H1 (cell line): ENCODE results near the gene ARHGAP42. TPM values are rescaled to one million over a fixed set of nuclear protein-coding genes. Genes with fewer than 3 reads are reported as not detected.

Source experiments
- CTCF ChIA-PET: fragments of 300-600 bp; sonication (Branson Sonifier 250); formaldehyde crosslinking; loops from one replicate; lab custom pipeline; 2021; ENCODE audit not compliant: partially characterized antibody; lab: Charles Lee
- POLR2A ChIA-PET: fragments of 300-600 bp; sonication (Branson Sonifier 250); formaldehyde crosslinking; loops from one replicate; lab custom pipeline; 2021; ENCODE audit warnings: inconsistent platforms; ENCODE audit not compliant: partially characterized antibody; lab: Charles Lee
- DNase-seq, 2 experiments: peaks; one replicate each; pipeline versions ENCODE4 v3.0.0 to v3.0.0-alpha.2; 2010 to 2022; ENCODE audit warnings: low spot score in 2 of 2, low read depth in 1 of 2, mixed read lengths in 1 of 2
- FAIRE-seq: peaks from 2 replicates; lab custom pipeline; 2011; peaks lifted over from hg19 to GRCh38; lab: Jason Lieb, UNC
- H2AFZ ChIP-seq: 2 replicates; pipeline ENCODE4 v1.8.1; 2012; ENCODE audit warnings: low read length, inconsistent platforms
- H2AK5ac ChIP-seq: 2 replicates; pipeline ENCODE4 v1.6.1; 2013; ENCODE audit warnings: low read depth, low read length
- H2BK120ac ChIP-seq: replicated peaks from 2 replicates; pipeline ENCODE3; 2013; ENCODE audit warnings: low read depth, low read length, inconsistent platforms
- H2BK12ac ChIP-seq: 2 replicates; pipeline ENCODE4 v1.6.1; 2013; ENCODE audit warnings: low read depth, low read length
- H2BK15ac ChIP-seq: 2 replicates; pipeline ENCODE4 v1.6.1; 2013; ENCODE audit warnings: low read length
- H2BK20ac ChIP-seq: 2 replicates; pipeline ENCODE4 v1.6.1; 2013; ENCODE audit warnings: low read length
- H2BK5ac ChIP-seq: 2 replicates; pipeline ENCODE4 v1.6.1; 2013; ENCODE audit warnings: low read depth, low read length
- H3K14ac ChIP-seq: 2 replicates; pipeline ENCODE4 v1.6.1; 2013; ENCODE audit warnings: inconsistent platforms; ENCODE audit not compliant: insufficient read length
- H3K18ac ChIP-seq: 2 replicates; pipeline ENCODE4 v1.6.1; 2013; ENCODE audit warnings: low read length; ENCODE audit errors: extremely low read depth
- H3K23ac ChIP-seq: 2 replicates; pipeline ENCODE4 v1.6.1; 2013; ENCODE audit warnings: inconsistent platforms; ENCODE audit not compliant: insufficient read length
- H3K23me2 ChIP-seq: 2 replicates; pipeline ENCODE4 v1.6.1; 2013; ENCODE audit warnings: low read depth, low read length
- H3K27ac ChIP-seq: 2 replicates; pipeline ENCODE4 v1.6.1; 2011; ENCODE audit warnings: low read depth, low read length, inconsistent platforms
- H3K27me3 ChIP-seq, 4 experiments: replicated peaks in 1 of 4; 1 replicate in 1 of 4; 2 replicates in 3 of 4; pipeline versions ENCODE4 v1.6.1 to v1.8.1; 2011 to 2013; ENCODE audit warnings: low read length in 3 of 4, mild to moderate bottlenecking in 3 of 4, inconsistent platforms in 2 of 4, mixed read lengths in 2 of 4, moderate library complexity in 1 of 4; ENCODE audit not compliant: control insufficient read depth in 3 of 4, insufficient read depth in 3 of 4; ENCODE audit errors: extremely low read depth in 1 of 4
- H3K36me3 ChIP-seq, 4 experiments: 2 replicates each; pipeline versions ENCODE4 v1.6.1 to v1.8.1; 2011 to 2013; ENCODE audit warnings: mild to moderate bottlenecking in 4 of 4, low read length in 3 of 4, moderate library complexity in 2 of 4, control low read depth in 1 of 4, inconsistent platforms in 1 of 4; ENCODE audit not compliant: insufficient read depth in 4 of 4, control insufficient read depth in 2 of 4
- H3K4ac ChIP-seq: replicated peaks from 2 replicates; pipeline ENCODE3; 2013; ENCODE audit warnings: low read length, low read depth, mixed read lengths, inconsistent platforms; ENCODE audit not compliant: insufficient read length
- H3K4me1 ChIP-seq, 4 experiments: replicated peaks in 1 of 4; 1 replicate in 1 of 4; 2 replicates in 3 of 4; pipeline versions ENCODE4 v1.6.1 to v1.8.1; 2011 to 2013; ENCODE audit warnings: low read length in 3 of 4, inconsistent platforms in 2 of 4, mixed read lengths in 1 of 4; ENCODE audit not compliant: insufficient read depth in 4 of 4, control insufficient read depth in 3 of 4
- H3K4me2 ChIP-seq, 2 experiments: 2 replicates each; pipeline versions ENCODE4 v1.6.1 to v1.8.1; 2011 to 2013; ENCODE audit warnings: low read depth in 2 of 2, low read length in 2 of 2, control low read depth in 1 of 2, inconsistent platforms in 1 of 2, mild to moderate bottlenecking in 1 of 2; ENCODE audit not compliant: insufficient read depth in 1 of 2
- H3K4me3 ChIP-seq, 4 experiments: fragments of 200-600, 300-600 bp in 1 of 4; sonication (generic), shearing (Covaris generic), sonication (Bioruptor Twin) in 1 of 4; 2 replicates each; pipeline versions ENCODE4 v1.5.1 to v1.8.1; 2011 to 2016; ENCODE audit warnings: low read length in 4 of 4, low read depth in 3 of 4, control low read depth in 2 of 4, inconsistent platforms in 2 of 4, mild to moderate bottlenecking in 2 of 4, mixed read lengths in 1 of 4, moderate library complexity in 1 of 4; ENCODE audit not compliant: insufficient read depth in 2 of 4; ENCODE audit errors: extremely low read depth in 1 of 4
- H3K56ac ChIP-seq: replicated peaks from 2 replicates; pipeline ENCODE3; 2013; ENCODE audit warnings: low read depth, mild to moderate bottlenecking, mixed read lengths, low read length, inconsistent platforms; ENCODE audit not compliant: insufficient read length
- H3K79me1 ChIP-seq: 2 replicates; pipeline ENCODE4 v1.6.1; 2013; ENCODE audit warnings: low read depth, low read length, control low read depth
- H3K79me2 ChIP-seq, 2 experiments: 2 replicates each; pipeline versions ENCODE4 v1.6.1 to v1.8.1; 2012 to 2013; ENCODE audit warnings: low read length in 2 of 2, mild to moderate bottlenecking in 2 of 2, inconsistent platforms in 1 of 2; ENCODE audit not compliant: insufficient read depth in 2 of 2, control insufficient read depth in 1 of 2
- H3K9ac ChIP-seq, 4 experiments: replicated peaks in 1 of 4; 1 replicate in 1 of 4; 2 replicates in 3 of 4; pipeline versions ENCODE4 v1.6.1 to v1.8.1; 2011 to 2013; ENCODE audit warnings: low read depth in 3 of 4, low read length in 3 of 4, control low read depth in 2 of 4, mild to moderate bottlenecking in 2 of 4, moderate library complexity in 2 of 4, inconsistent platforms in 1 of 4; ENCODE audit errors: extremely low read depth in 1 of 4
- H3K9me3 ChIP-seq, 2 experiments: 2 replicates each; pipeline versions ENCODE4 v1.6.1 to v1.8.1; 2012 to 2013; ENCODE audit warnings: mild to moderate bottlenecking in 2 of 2, moderate library complexity in 2 of 2, control low read depth in 1 of 2, inconsistent platforms in 1 of 2, low read depth in 1 of 2, low read length in 1 of 2, mixed read lengths in 1 of 2; ENCODE audit not compliant: insufficient read depth in 2 of 2
- H4K20me1 ChIP-seq, 2 experiments: replicated peaks in 1 of 2; 2 replicates each; pipeline versions ENCODE3 to v1.8.1; 2011 to 2013; ENCODE audit warnings: inconsistent platforms in 2 of 2, low read length in 2 of 2, mild to moderate bottlenecking in 1 of 2; ENCODE audit not compliant: insufficient read depth in 2 of 2, control insufficient read depth in 1 of 2
- H4K5ac ChIP-seq: 2 replicates; pipeline ENCODE4 v1.6.1; 2013; ENCODE audit warnings: low read length, low read depth, mixed read lengths, inconsistent platforms; ENCODE audit not compliant: insufficient read length
- H4K8ac ChIP-seq: 2 replicates; pipeline ENCODE4 v1.8.0; 2013; ENCODE audit warnings: mild to moderate bottlenecking, moderate library complexity, low read length, inconsistent platforms; ENCODE audit not compliant: insufficient read depth; ENCODE audit errors: extremely low read depth
- H4K91ac ChIP-seq: replicated peaks from 2 replicates; pipeline ENCODE3; 2013; ENCODE audit warnings: low read length, mixed read lengths, inconsistent platforms; ENCODE audit not compliant: insufficient read length
- ASH2L ChIP-seq: fragments of 200-600, 300-600 bp; sonication (generic); IDR thresholded peaks from one replicate; pipeline ENCODE4 v1.7.1; 2017; ENCODE audit warnings: low read length
- ATF2 ChIP-seq: IDR thresholded peaks from 2 replicates; pipeline ENCODE4 v1.6.1; 2012; ENCODE audit warnings: low read length, inconsistent platforms
- KDM4A ChIP-seq: IDR thresholded peaks from one replicate; pipeline ENCODE4 v1.7.1; 2012; ENCODE audit warnings: low read depth, mild to moderate bottlenecking, moderate library complexity, low read length, inconsistent platforms; ENCODE audit not compliant: severe bottlenecking
- PHF8 ChIP-seq: fragments of 200-600 bp; sonication (generic); conservative IDR thresholded peaks from 2 replicates; pipeline ENCODE4 v1.7.1; 2012; ENCODE audit warnings: low read depth, mild to moderate bottlenecking, inconsistent platforms, low read length, moderate library complexity
- POU5F1 ChIP-seq: IDR thresholded peaks from 2 replicates; pipeline ENCODE4 v1.6.1; 2011; ENCODE audit warnings: low read depth, mild to moderate bottlenecking, low read length, moderate library complexity
- RFX5 ChIP-seq: IDR thresholded peaks from 2 replicates; pipeline ENCODE4 v1.6.1; 2011; ENCODE audit warnings: low read depth, low read length, improper control_type of control experiment, borderline replicate concordance
- SP1 ChIP-seq: IDR thresholded peaks from 2 replicates; pipeline ENCODE4 v1.6.1; 2011; ENCODE audit warnings: low read depth, low read length
- SP2 ChIP-seq: IDR thresholded peaks from 2 replicates; pipeline ENCODE4 v1.6.1; 2012; ENCODE audit warnings: mild to moderate bottlenecking, low read length, inconsistent platforms
- USF2 ChIP-seq: IDR thresholded peaks from 2 replicates; pipeline ENCODE4 v1.6.1; 2011; ENCODE audit warnings: low read length, improper control_type of control experiment
- WGBS, 2 experiments: shearing (Covaris generic) in 1 of 2; methylation state at CpG; one replicate each; pipeline versions ENCODE4 v1.1.6 to v1.1.7; 2013 to 2015; ENCODE audit warnings: low lambda C conversion rate in 2 of 2, mixed read lengths in 2 of 2, inconsistent platforms in 1 of 2, low coverage in 1 of 2, missing lambda C conversion rate in 1 of 2; ENCODE audit not compliant: insufficient replicate concordance in 2 of 2, insufficient coverage in 1 of 2, insufficient read length in 1 of 2; ENCODE audit errors: extremely low coverage in 1 of 2, missing lambda C conversion rate in 1 of 2; 5-methylcytosine and 5-hydroxymethylcytosine counted together
- polyA plus RNA-seq, 7 experiments: library from polyadenylated mRNA; depleted of rRNA in 3 of 7; stranded (reverse) in 5 of 7; unstranded in 2 of 7; fragments of >200 nt in 5 of 7; fragments of 200-250 nt in 2 of 7; gene quantifications; 1 replicate in 5 of 7; 2 replicates in 1 of 7; 4 replicates in 1 of 7; pipeline versions ENCODE4 v1.2.1 to v1.2.3, GENCODE V29; 2011 to 2013; ENCODE audit warnings: missing spikeins in 2 of 7, mixed read lengths in 2 of 7
- total RNA-seq: library from RNA; stranded (reverse); fragmentation: NEBNext Ultra II Directional; extraction: Animal tissue kit (Norgen Biotek cat#: 25700); gene quantifications from 2 replicates; pipeline ENCODE4 v1.2.1, GENCODE V29; 2021

The ARHGAP42 gene
- total and polyA plus RNA-seq, 2 of the 8 experiments (the other 6 are each of a cell fraction or from before 2014, with no cell fraction given): 22.2 to 33.5 TPM

- Histone ChIP-seq H3K14ac (no peak overlapping the region), H2AFZ (peak overlapping the region; percentile 78; the same call in 1 of the 2 replicates), H4K8ac (no peak overlapping the region), H3K27me3 (no peaks in the 10 kb centered on the region), H3K4me3 (peak overlapping the region; percentile 54 to 96 (median 80)), H3K4me2 (peak overlapping the region; percentile 83 to 96), H3K79me2 (peaks cover 0 to 38% of the 10 kb centered on the region in 2 experiments; a peak in 3 of 4 replicates), H2BK120ac (peak overlapping the region; percentile 75), H3K36me3 (peaks cover 0 to 4% (median 0%) of the 10 kb centered on the region in 4 experiments; a peak in 1 of 8 replicates), H4K91ac (peak overlapping the region; percentile 87), H2BK12ac (peak overlapping the region; percentile 40; the same call in 1 of the 2 replicates), H3K23ac (no peak overlapping the region), H3K18ac (peak overlapping the region; percentile 75), H3K23me2 (peaks cover 4% of the 10 kb centered on the region; the same call in 1 of the 2 replicates), H3K9me3 (no peaks in the 10 kb centered on the region), H3K4ac (no peak overlapping the region), H2AK5ac (no peak overlapping the region), H2BK20ac (peak overlapping the region; percentile 77), H4K20me1 (no peaks in the 10 kb centered on the region), H2BK5ac (peak overlapping the region; percentile 86), H3K27ac (peak overlapping the region; percentile 75), H3K9ac (peak overlapping the region in 3 of 4 experiments; percentile 64 to 76 (median 73); a peak in 6 of 7 replicates), H3K79me1 (peaks cover 4% of the 10 kb centered on the region; the same call in 1 of the 2 replicates), H2BK15ac (no peak overlapping the region), H3K56ac (peak overlapping the region; percentile 83), H4K5ac (peak overlapping the region; percentile 91), H3K4me1 (peaks cover 0 to 4% (median 3%) of the 10 kb centered on the region in 4 experiments; a peak in 4 of 7 replicates)
- FAIRE-seq: no peak
- DNase-seq: no peak
- CTCF ChIA-PET: no interaction called here
- 4% methylated on average over 14 of the region's 14 CpGs; no CpG with 5 or more reads in 1 of the 2 experiments for WGBS, 2 experiments
- POLR2A ChIA-PET: interaction anchor here (0.8 kb wide), 1 partner anchor 40 kb away, joined by 3 read pairs; no protein-coding TSS in a partner anchor
- TF ChIP-seq ASH2L (peak; percentile 41), KDM4A (peak; percentile 19), POU5F1 (0 out of 2 replicates have a peak, but pooled peaks have one; percentile 75), RFX5 (no peak), ATF2 (no peak), SP1 (0 out of 2 replicates have a peak, but pooled peaks have one; percentile 28), USF2 (no peak), PHF8 (peak; percentile 26; the same call in 1 of the 2 replicates), SP2 (no peak)
Measured at GRCh38 chr11:100686476-100687053, 523 bp upstream of the ARHGAP42 start.
